Kidney (tissue), 14 donors: ENCODE measurements around the gene PCK2. TPM values are rescaled to one million over a fixed set of nuclear protein-coding genes. Genes with fewer than 3 reads are reported as not detected.

Experiments used
- DNase-seq, 5 donors: peaks; one replicate each; pipeline ENCODE4 v3.0.0-alpha.2; 2013 to 2020
- FAIRE-seq: peaks from 2 replicates; lab custom pipeline; 2012; peaks lifted over from hg19 to GRCh38; lab: Jason Lieb, UNC
- H3K27ac ChIP-seq, 2 donors: one replicate each; pipeline ENCODE4 v1.7.0; 2013; ENCODE audit warnings: low read depth in 2 of 2, low read length in 2 of 2, inconsistent platforms in 1 of 2
- H3K27me3 ChIP-seq: one replicate; pipeline ENCODE4 v1.7.1; 2013; ENCODE audit warnings: low read length, inconsistent platforms; ENCODE audit not compliant: control insufficient read depth, insufficient read depth
- H3K36me3 ChIP-seq, 3 donors: one replicate each; pipeline versions ENCODE4 v1.7.0 to v1.7.1; 2013; ENCODE audit warnings: low read length in 3 of 3, control low read depth in 1 of 3, inconsistent platforms in 1 of 3; ENCODE audit not compliant: insufficient read depth in 3 of 3, control insufficient read depth in 2 of 3
- H3K4me1 ChIP-seq, 3 donors: one replicate each; pipeline versions ENCODE4 v1.7.0 to v1.7.1; 2013; ENCODE audit warnings: low read length in 3 of 3, inconsistent platforms in 1 of 3, low read depth in 1 of 3; ENCODE audit not compliant: control insufficient read depth in 2 of 3, insufficient read depth in 2 of 3
- H3K4me3 ChIP-seq, 3 donors: one replicate each; pipeline versions ENCODE4 v1.7.0 to v1.8.1; 2013; ENCODE audit warnings: low read length in 3 of 3, control low read depth in 1 of 3, inconsistent platforms in 1 of 3
- H3K9ac ChIP-seq, 3 donors: one replicate each; pipeline versions ENCODE4 v1.7.0 to v1.7.1; 2013; ENCODE audit warnings: low read length in 3 of 3, control low read depth in 1 of 3, inconsistent platforms in 1 of 3
- H3K9me3 ChIP-seq, 3 donors: one replicate each; pipeline versions ENCODE4 v1.7.0 to v1.7.1; 2013; ENCODE audit warnings: low read length in 3 of 3, control low read depth in 1 of 3, inconsistent platforms in 1 of 3; ENCODE audit not compliant: control insufficient read depth in 2 of 3, insufficient read depth in 1 of 3
- CTCF ChIP-seq: IDR thresholded peaks from 3 replicates; pipeline ENCODE4 v1.5.1; 2012; ENCODE audit warnings: mild to moderate bottlenecking, moderate library complexity, borderline replicate concordance; ENCODE audit not compliant: insufficient read depth; ENCODE audit errors: extremely low read depth
- intact Hi-C: fragments of 100-400 bp; cut with DNase I; formaldehyde crosslinking; loops from one replicate; pipeline ENCODE4 v1.11.1; 2022
- polyA plus RNA-seq: library from polyadenylated mRNA; stranded (reverse); fragments of 350-450 nt; fragmentation: Illumina TruSeq; extraction: RNeasy Lipid Tissue Mini Kit (QIAGEN cat#74804); gene quantifications from one replicate; pipeline ENCODE4 v1.2.3, GENCODE V29; 2014; ENCODE audit warnings: low read depth, low replicate concordance; ENCODE audit not compliant: insufficient read depth
- total RNA-seq: library from RNA; stranded (reverse); fragmentation: NEBNext Ultra II Directional; extraction: Animal tissue kit (Norgen Biotek cat#: 25700); gene quantifications from one replicate; pipeline ENCODE4 v1.2.1, GENCODE V29; 2021
- donor health status: control.
- donor health status: control.
- donor health status: control.
- donor health status: control.
- donor health status: control.
- donor health status: DM: yes; HTN: yes; CAD: no.
- donor health status: Normal renal cell carcinoma (clear cell type).

PCK2 gene
- total and polyA plus RNA-seq, 2 donors from 2014 or later: 36.1 to 140 TPM

GRCh38 chr14:24096545-24097181, 2.6 kb downstream of the PCK2 start:
- Histone ChIP-seq H3K27ac (peak overlapping the region in 1 of 2 donors; percentile 55), H3K9me3 (no peaks in the 10 kb centered on the region), H3K9ac (no peak overlapping the region), H3K27me3 (no peaks in the 10 kb centered on the region), H3K4me1 (peaks cover 0 to 27% (median 4%) of the 10 kb centered on the region in 3 donors), H3K4me3 (peak overlapping the region in 1 of 3 donors; percentile 28), H3K36me3 (peaks cover 0 to 25% (median 9%) of the 10 kb centered on the region in 3 donors)
- DNase-seq (peak in 1 of 5 donors; percentile 47), FAIRE-seq (no peak)
- no peak for TF ChIP-seq CTCF
- intact Hi-C loops: no loop called here

GRCh38 chr14:24098229-24098926, 4.3 kb downstream of the PCK2 start:
- no peak for FAIRE-seq
- Histone ChIP-seq H3K36me3 (peaks cover 0 to 31% (median 14%) of the 10 kb centered on the region in 3 donors), H3K27ac (no peak overlapping the region), H3K27me3 (no peaks in the 10 kb centered on the region), H3K4me1 (peaks cover 0 to 18% (median 4%) of the 10 kb centered on the region in 3 donors), H3K9ac (no peak overlapping the region), H3K9me3 (no peaks in the 10 kb centered on the region), H3K4me3 (no peak overlapping the region)
- DNase-seq: peak in 1 of 5 donors; percentile 49
- intact Hi-C loops: no loop called here
- TF ChIP-seq CTCF: no peak

GRCh38 chr14:24098927-24099813, 5.1 kb downstream of the PCK2 start:
- DNase-seq (peak in 1 of 5 donors; percentile 71), FAIRE-seq (no peak)
- Histone ChIP-seq H3K27me3 (no peaks in the 10 kb centered on the region), H3K4me1 (peaks cover 0 to 14% (median 4%) of the 10 kb centered on the region in 3 donors), H3K36me3 (peaks cover 0 to 31% (median 16%) of the 10 kb centered on the region in 3 donors), H3K27ac (no peak overlapping the region), H3K9ac (no peak overlapping the region), H3K9me3 (no peaks in the 10 kb centered on the region), H3K4me3 (no peak overlapping the region)
- intact Hi-C loops: no loop called here
- no peak for TF ChIP-seq CTCF
